GOT3 (cell line): Measurements from ENCODE around the gene PLCD4.
A peak's percentile ranks its signal among the peaks of the same experiment; 100 is the strongest.

Experiments used
- DNase-seq: peaks from one replicate; lab custom pipeline; 2025; ENCODE audit warnings: mixed read lengths; lab: John Stamatoyannopoulos, UW

Gene PLCD4

GRCh38 chr2:218664653-218665052, 57.0 kb downstream of the PLCD4 start:
- DNase-seq = no peak

- DNase-seq = no peak
Measured at GRCh38 chr2:218671097-218671653, 63.5 kb downstream of the PLCD4 start.

GRCh38 chr2:218671654-218672566, 64.2 kb downstream of the PLCD4 start, which contains the start of the genes RNF25 and STK36:
Gene RNF25 (minus strand): TSS chr2:218672002. CDS start chr2:218671970, 32 bp downstream.
Gene STK36 (plus strand): TSS chr2:218672086. CDS start chr2:218672830, 744 bp downstream.
- DNase-seq = peak; percentile 40

- DNase-seq = no peak
Measured at GRCh38 chr2:218679119-218679518, 71.4 kb downstream of the PLCD4 start.

- no peak for DNase-seq
Measured at GRCh38 chr2:218680061-218680460, 72.4 kb downstream of the PLCD4 start.
